GM12878 (cell line): ENCODE data around the gene ENDOU.

Experiments
- ATF3 ChIP-seq: IDR thresholded peaks from 2 replicates; pipeline ENCODE4 v1.6.1; 2011; ENCODE audit warnings: low read depth, mild to moderate bottlenecking, low read length, moderate library complexity, borderline replicate concordance; ENCODE audit errors: extremely low read depth
- BRCA1 ChIP-seq: IDR thresholded peaks from 2 replicates; pipeline ENCODE4 v1.6.1; 2011; ENCODE audit warnings: low read depth, low read length, improper control_type of control experiment
- EZH2 ChIP-seq: IDR thresholded peaks from 2 replicates; pipeline ENCODE4 v1.6.1; 2012; ENCODE audit warnings: low read depth, mild to moderate bottlenecking, control low read depth, inconsistent platforms, low read length, borderline replicate concordance; ENCODE audit not compliant: control insufficient read depth
- FOS ChIP-seq: IDR thresholded peaks from 3 replicates; pipeline ENCODE4 v1.6.1; 2011; ENCODE audit warnings: borderline replicate concordance; ENCODE audit not compliant: insufficient read length; ENCODE audit errors: extremely low read depth
- POLR2AphosphoS5 ChIP-seq: IDR thresholded peaks from 2 replicates; pipeline ENCODE4 v1.6.1; 2011; ENCODE audit warnings: mild to moderate bottlenecking, low read length, inconsistent platforms
- TBL1XR1 ChIP-seq: IDR thresholded peaks from 2 replicates; pipeline ENCODE4 v1.6.1; 2012; ENCODE audit warnings: low read depth, low read length, improper control_type of control experiment

GRCh38 chr12:47714826-47715386 is 10.4 kb downstream of the ENDOU start:
- no peak for TF ChIP-seq ATF3
- TF ChIP-seq FOS: no peak
- TF ChIP-seq TBL1XR1: no peak
- TF ChIP-seq EZH2: no peak
- no peak for TF ChIP-seq POLR2AphosphoS5
- no peak for TF ChIP-seq BRCA1
